ENCODE results near the gene FMN2.

FMN2 gene

DNA sequence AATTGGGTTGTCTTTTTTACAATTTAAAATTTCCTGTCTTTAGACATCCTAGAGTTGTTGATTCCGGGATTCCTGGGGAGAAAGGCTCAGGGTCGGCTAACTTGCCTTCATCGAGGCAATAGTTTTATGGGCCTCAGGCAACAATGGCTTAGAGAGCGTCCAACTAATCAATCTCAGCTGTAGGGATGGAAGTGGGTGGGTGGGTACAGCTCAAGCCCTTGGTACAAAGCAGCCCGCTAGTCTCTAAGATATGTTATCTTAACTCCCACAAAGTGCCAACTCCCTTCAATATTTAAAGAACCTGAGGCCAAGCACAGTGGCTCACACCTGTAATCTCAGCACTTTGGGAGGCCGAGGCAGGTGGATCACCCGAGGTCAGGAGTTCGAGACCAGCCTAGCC lies 6.9 kb upstream of the FMN2 start:
- no peak for DNase-seq (ENCODE audit: low spot score)
- TF ChIP-seq, protein P1, sequence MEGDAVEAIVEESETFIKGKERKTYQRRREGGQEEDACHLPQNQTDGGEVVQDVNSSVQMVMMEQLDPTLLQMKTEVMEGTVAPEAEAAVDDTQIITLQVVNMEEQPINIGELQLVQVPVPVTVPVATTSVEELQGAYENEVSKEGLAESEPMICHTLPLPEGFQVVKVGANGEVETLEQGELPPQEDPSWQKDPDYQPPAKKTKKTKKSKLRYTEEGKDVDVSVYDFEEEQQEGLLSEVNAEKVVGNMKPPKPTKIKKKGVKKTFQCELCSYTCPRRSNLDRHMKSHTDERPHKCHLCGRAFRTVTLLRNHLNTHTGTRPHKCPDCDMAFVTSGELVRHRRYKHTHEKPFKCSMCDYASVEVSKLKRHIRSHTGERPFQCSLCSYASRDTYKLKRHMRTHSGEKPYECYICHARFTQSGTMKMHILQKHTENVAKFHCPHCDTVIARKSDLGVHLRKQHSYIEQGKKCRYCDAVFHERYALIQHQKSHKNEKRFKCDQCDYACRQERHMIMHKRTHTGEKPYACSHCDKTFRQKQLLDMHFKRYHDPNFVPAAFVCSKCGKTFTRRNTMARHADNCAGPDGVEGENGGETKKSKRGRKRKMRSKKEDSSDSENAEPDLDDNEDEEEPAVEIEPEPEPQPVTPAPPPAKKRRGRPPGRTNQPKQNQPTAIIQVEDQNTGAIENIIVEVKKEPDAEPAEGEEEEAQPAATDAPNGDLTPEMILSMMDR (IDR thresholded peaks at IDR 0.05; ENCODE audit: extremely low read depth, insufficient read depth, missing control alignments): no peak
- in situ Hi-C loops (cut with MboI; ENCODE audit: low pct_unique_long_range_greater_than_20kb, low sequenced_read_pairs, unreplicated experiment): no loop called here

- DNase-seq (ENCODE audit: low spot score): no peak
- TF ChIP-seq, protein P1 (IDR thresholded peaks at IDR 0.05; ENCODE audit: extremely low read depth, insufficient read depth, missing control alignments): no peak
- in situ Hi-C loops (cut with MboI; ENCODE audit: low pct_unique_long_range_greater_than_20kb, low sequenced_read_pairs, unreplicated experiment): no loop called here
These were observed 5.0 kb upstream of the FMN2 start for GRCh38 chr1:240086726-240087125.

DNA sequence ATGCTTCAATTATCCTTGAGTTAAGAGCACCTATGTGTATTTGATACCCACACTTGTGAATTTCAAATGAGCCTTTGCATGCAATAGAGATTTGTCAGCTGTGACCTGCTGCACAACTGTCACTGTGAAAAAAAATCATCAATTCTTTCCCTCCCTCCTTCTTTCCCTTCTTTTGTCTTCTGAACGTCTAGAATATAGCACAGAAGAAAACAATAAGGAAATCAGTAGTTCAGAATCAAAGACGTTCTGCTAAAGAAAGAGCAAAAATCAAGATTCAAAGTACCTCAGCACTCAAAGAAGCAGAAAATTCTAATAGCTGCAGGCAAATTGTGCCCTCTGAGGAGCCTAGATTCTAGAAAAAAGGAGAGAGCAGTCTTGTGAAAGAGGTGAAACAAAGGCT lies 1.7 kb upstream of the FMN2 start:
- in situ Hi-C loops (cut with MboI; ENCODE audit: low pct_unique_long_range_greater_than_20kb, low sequenced_read_pairs, unreplicated experiment): no loop called here
- no peak for DNase-seq (ENCODE audit: low spot score)
- TF ChIP-seq, protein P1 (IDR thresholded peaks at IDR 0.05; ENCODE audit: extremely low read depth, insufficient read depth, missing control alignments): no peak

DNA sequence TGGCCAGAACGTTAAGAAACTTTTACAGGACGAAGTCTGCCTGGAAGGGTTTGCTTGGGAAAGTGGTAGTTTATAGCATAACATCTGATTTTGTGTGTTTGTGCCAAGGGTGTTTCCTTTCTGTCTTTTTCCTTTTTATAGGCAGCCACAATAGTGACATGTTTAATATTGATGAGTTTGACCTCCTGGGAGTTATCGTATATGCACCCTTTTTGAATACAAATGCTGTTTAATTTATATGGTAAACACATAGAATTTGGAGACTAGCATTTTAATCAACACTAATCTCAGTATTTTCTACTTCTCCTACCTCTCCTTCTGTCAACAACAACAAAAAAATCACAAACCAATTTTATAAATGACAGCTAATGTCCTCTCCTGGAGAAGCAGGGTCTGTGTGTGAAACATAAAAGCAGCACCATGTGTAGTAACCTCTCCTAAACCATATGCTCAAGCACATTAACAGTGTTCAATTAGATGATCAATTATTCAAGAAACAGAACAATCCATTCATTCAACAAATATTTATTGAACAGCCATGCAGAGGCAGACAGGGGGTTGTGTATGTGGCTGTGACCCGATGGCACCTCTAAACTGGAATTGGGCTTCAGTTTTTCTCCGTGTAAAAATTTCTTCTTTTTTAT lies 604 bp upstream of the FMN2 start:
- DNase-seq (ENCODE audit: low spot score): no peak
- in situ Hi-C loops (cut with MboI; ENCODE audit: low pct_unique_long_range_greater_than_20kb, low sequenced_read_pairs, unreplicated experiment): no loop called here
- TF ChIP-seq, protein P1 (IDR thresholded peaks at IDR 0.05; ENCODE audit: extremely low read depth, insufficient read depth, missing control alignments): no peak

DNA sequence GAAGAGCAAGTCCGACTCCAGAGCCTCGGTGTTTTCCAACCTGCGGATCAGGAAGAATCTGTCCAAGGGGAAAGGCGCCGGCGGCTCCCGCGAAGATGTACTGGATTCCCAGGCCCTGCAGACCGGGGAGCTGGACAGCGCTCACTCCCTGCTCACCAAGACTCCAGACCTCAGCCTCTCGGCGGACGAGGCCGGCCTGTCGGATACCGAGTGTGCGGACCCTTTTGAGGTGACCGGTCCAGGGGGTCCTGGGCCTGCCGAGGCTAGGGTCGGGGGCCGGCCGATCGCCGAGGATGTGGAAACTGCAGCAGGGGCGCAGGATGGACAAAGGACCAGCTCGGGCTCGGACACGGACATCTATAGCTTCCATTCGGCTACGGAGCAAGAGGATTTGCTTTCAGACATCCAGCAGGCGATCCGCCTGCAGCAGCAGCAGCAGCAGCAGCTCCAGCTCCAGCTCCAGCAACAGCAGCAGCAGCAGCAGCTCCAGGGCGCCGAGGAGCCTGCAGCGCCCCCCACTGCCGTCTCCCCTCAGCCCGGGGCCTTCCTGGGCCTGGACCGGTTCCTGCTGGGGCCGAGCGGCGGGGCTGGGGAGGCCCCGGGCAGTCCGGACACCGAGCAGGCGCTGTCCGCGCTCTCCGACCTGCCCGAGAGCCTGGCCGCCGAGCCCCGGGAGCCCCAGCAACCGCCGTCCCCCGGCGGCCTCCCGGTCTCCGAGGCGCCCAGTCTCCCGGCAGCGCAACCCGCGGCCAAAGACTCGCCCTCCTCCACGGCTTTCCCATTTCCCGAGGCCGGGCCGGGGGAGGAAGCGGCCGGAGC lies 827 bp downstream of the FMN2 start:
- in situ Hi-C loops (cut with MboI; ENCODE audit: low pct_unique_long_range_greater_than_20kb, low sequenced_read_pairs, unreplicated experiment): no loop called here
- TF ChIP-seq, protein P1 (IDR thresholded peaks at IDR 0.05; ENCODE audit: extremely low read depth, insufficient read depth, missing control alignments): no peak
- peak; percentile 30 for DNase-seq (ENCODE audit: low spot score)

- in situ Hi-C loops (cut with MboI; ENCODE audit: low pct_unique_long_range_greater_than_20kb, low sequenced_read_pairs, unreplicated experiment): no loop called here
- DNase-seq (ENCODE audit: low spot score): peak; percentile 26
- TF ChIP-seq, protein P1 (IDR thresholded peaks at IDR 0.05; ENCODE audit: extremely low read depth, insufficient read depth, missing control alignments): no peak
These were observed 1.7 kb downstream of the FMN2 start for GRCh38 chr1:240093120-240093961.
